Measurements from ENCODE around the gene FOSL1. TPM values are rescaled to one million over a fixed set of nuclear protein-coding genes. Genes with fewer than 3 reads are reported as not detected.

Gene FOSL1
- total and polyA plus RNA-seq, 4 donors: 0.17 to 0.20 TPM; not detected in 2

GRCh38 chr11:65900899-65901180 lies 652 bp upstream of the FOSL1 start (continued):
- no peak for TF ChIP-seq RXRA (IDR thresholded peaks at IDR 0.05)

- H3K9me3 ChIP-seq (ENCODE audit: control insufficient read depth in 4 of 4, low read length in 3 of 4): no peaks in the 10 kb centered on the region
- 5% methylated on average over 78 of the region's 78 CpGs for WGBS
- no peak for DNase-seq (ENCODE audit: low spot score)
- H3K27ac ChIP-seq (ENCODE audit: low read depth in 1 of 2, low read length in 2 of 2): no peak overlapping the region
- TF ChIP-seq EGR1 (IDR thresholded peaks at IDR 0.05; ENCODE audit: low read depth in 2 of 2): no peak
- no peak for TF ChIP-seq RAD21 (IDR thresholded peaks at IDR 0.05)
- no peak for TF ChIP-seq SP1 (IDR thresholded peaks at IDR 0.05)
- no peak for TF ChIP-seq YY1 (IDR thresholded peaks at IDR 0.05)
- TF ChIP-seq HNF4A (conservative IDR thresholded peaks at IDR 0.05): no peak
- no peak for TF ChIP-seq TAF1 (conservative IDR thresholded peaks at IDR 0.05)
- TF ChIP-seq ATF3 (IDR thresholded peaks at IDR 0.05): no peak
- TF ChIP-seq JUND (IDR thresholded peaks at IDR 0.05): no peak
- no peak for TF ChIP-seq NR2F2 (IDR thresholded peaks at IDR 0.05)
- TF ChIP-seq ZBTB33 (IDR thresholded peaks at IDR 0.05): no peak
- TF ChIP-seq CTCF (IDR thresholded peaks at IDR 0.05; ENCODE audit: low read depth, low read length, missing input control): no peak
- no peak for TF ChIP-seq RXRA (IDR thresholded peaks at IDR 0.05)
- TF ChIP-seq GABPA (IDR thresholded peaks at IDR 0.05 in 1 of 2, conservative IDR thresholded peaks at IDR 0.05 in 1 of 2): no peak
- TF ChIP-seq FOXA1 (IDR thresholded peaks at IDR 0.05): no peak
- no peak for TF ChIP-seq HNF4G (IDR thresholded peaks at IDR 0.05)
- no peak for TF ChIP-seq FOXA2 (IDR thresholded peaks at IDR 0.05)
- H3K4me3 ChIP-seq (ENCODE audit: low read depth in 1 of 3, low read length in 3 of 3): peak overlapping the region; percentile 1 to 47 (median 44)
- H3K9ac ChIP-seq (ENCODE audit: low read depth in 1 of 2, low read length in 2 of 2): peak overlapping the region in 1 of 2 donors; percentile 50
- H3K36me3 ChIP-seq (ENCODE audit: control insufficient read depth in 4 of 4, insufficient read depth in 3 of 4, low read depth in 1 of 4, low read length in 3 of 4): peaks cover 0 to 1% (median 0%) of the 10 kb centered on the region in 4 donors
- no peaks in the 10 kb centered on the region for H3K27me3 ChIP-seq (ENCODE audit: control insufficient read depth in 4 of 4, insufficient read depth in 4 of 4, low read length in 3 of 4)
- H3K4me1 ChIP-seq (ENCODE audit: control insufficient read depth in 4 of 4, insufficient read depth in 4 of 4, low read length in 3 of 4): peaks cover 0 to 16% (median 10%) of the 10 kb centered on the region in 4 donors
These were observed 648 bp downstream of the FOSL1 start for GRCh38 chr11:65899356-65900124.

- Histone ChIP-seq H3K9me3 (ENCODE audit: control insufficient read depth in 4 of 4, low read length in 3 of 4) (no peaks in the 10 kb centered on the region), H3K27me3 (ENCODE audit: control insufficient read depth in 4 of 4, insufficient read depth in 4 of 4, low read length in 3 of 4) (no peaks in the 10 kb centered on the region), H3K9ac (ENCODE audit: low read depth in 1 of 2, low read length in 2 of 2) (no peak overlapping the region), H3K4me1 (ENCODE audit: control insufficient read depth in 4 of 4, insufficient read depth in 4 of 4, low read length in 3 of 4) (peaks cover 0 to 16% (median 10%) of the 10 kb centered on the region in 4 donors), H3K36me3 (ENCODE audit: control insufficient read depth in 4 of 4, insufficient read depth in 3 of 4, low read depth in 1 of 4, low read length in 3 of 4) (peaks cover 0 to 1% (median 0%) of the 10 kb centered on the region in 4 donors), H3K4me3 (ENCODE audit: low read depth in 1 of 3, low read length in 3 of 3) (peak overlapping the region in 1 of 3 donors; percentile 44), H3K27ac (ENCODE audit: low read depth in 1 of 2, low read length in 2 of 2) (no peak overlapping the region)
- no peak for DNase-seq (ENCODE audit: low spot score)
- 25% methylated on average over 28 of the region's 28 CpGs for WGBS
- no peak for TF ChIP-seq REST (IDR thresholded peaks at IDR 0.05)
- TF ChIP-seq MAX (IDR thresholded peaks at IDR 0.05): no peak
- no peak for TF ChIP-seq SP1 (IDR thresholded peaks at IDR 0.05)
- no peak for TF ChIP-seq EGR1 (IDR thresholded peaks at IDR 0.05; ENCODE audit: low read depth in 2 of 2)
- no peak for TF ChIP-seq CTCF (IDR thresholded peaks at IDR 0.05; ENCODE audit: low read depth, low read length, missing input control)
These were observed 1.4 kb downstream of the FOSL1 start for GRCh38 chr11:65898656-65899355.

All from liver (tissue), 9 donors.